Calu3 (cell line): ENCODE results near the gene HACE1. TPM values are rescaled to one million over a fixed set of nuclear protein-coding genes. Genes with fewer than 3 reads are reported as not detected.

Source experiments
- BruUV-seq: library from RNA; stranded (reverse); fragments of 400-500 nt; replicated peaks from 2 replicates; lab custom pipeline; 2021; lab: Mats Ljungman, UMichigan
- CTCF ChIA-PET: fragments of 300-600 bp; sonication (Branson Sonifier 250); formaldehyde crosslinking; loops from one replicate; lab custom pipeline; 2022; ENCODE audit warnings: antibody characterized with exemption; lab: Charles Lee
- DNase-seq: peaks from one replicate; pipeline ENCODE4 v3.0.0; 2022
- H3K27ac Mint-ChIP-seq: one replicate; pipeline ENCODE4 v1.8.0; 2022; ENCODE audit warnings: mixed read lengths; ENCODE audit not compliant: unreplicated experiment
- H3K27me3 Mint-ChIP-seq: one replicate; pipeline ENCODE4 v1.8.0; 2022; ENCODE audit warnings: mixed read lengths; ENCODE audit not compliant: unreplicated experiment
- H3K36me3 Mint-ChIP-seq: one replicate; pipeline ENCODE4 v1.8.0; 2022; ENCODE audit warnings: mild to moderate bottlenecking, moderate library complexity, mixed read lengths; ENCODE audit not compliant: insufficient read depth, unreplicated experiment
- H3K4me1 Mint-ChIP-seq: one replicate; pipeline ENCODE4 v1.8.0; 2022; ENCODE audit warnings: mild to moderate bottlenecking, low read depth, mixed read lengths; ENCODE audit not compliant: unreplicated experiment
- H3K4me3 Mint-ChIP-seq: one replicate; pipeline ENCODE4 v1.8.0; 2022; ENCODE audit warnings: mild to moderate bottlenecking, low read depth, moderate library complexity, mixed read lengths; ENCODE audit not compliant: unreplicated experiment
- H3K9me3 Mint-ChIP-seq: one replicate; pipeline ENCODE4 v1.8.0; 2022; ENCODE audit warnings: low read depth, mixed read lengths; ENCODE audit not compliant: unreplicated experiment
- CTCF ChIP-seq: fragments of 200-600 bp; IDR thresholded peaks from one replicate; pipeline ENCODE4 v1.8.0; 2022; ENCODE audit warnings: antibody characterized with exemption; ENCODE audit not compliant: unreplicated experiment
- intact Hi-C: fragments of 100-400 bp; cut with micrococcal nuclease; formaldehyde crosslinking; loops from one replicate; pipeline ENCODE4 v1.10.0; 2022; ENCODE audit not compliant: unreplicated experiment
- total RNA-seq: library from RNA; stranded (reverse); gene quantifications from 2 replicates; pipeline ENCODE4 v1.2.3, GENCODE V29; 2022

Gene HACE1
- total RNA-seq, 1 experiment from 2014 or later, result 12.5 TPM

GRCh38 chr6:104682722-104683643 is 176.7 kb downstream of the HACE1 start:
- Mint-ChIP-seq H3K27ac (no peak overlapping the region), H3K9me3 (peaks cover 3% of the 10 kb centered on the region), H3K36me3 (no peaks in the 10 kb centered on the region), H3K4me3 (no peak overlapping the region), H3K4me1 (no peaks in the 10 kb centered on the region), H3K27me3 (no peaks in the 10 kb centered on the region)
- BruUV-seq, result no TSS peak
- intact Hi-C loops, result loop anchor here (5.0 kb wide), 1 partner anchor 89 kb away; no protein-coding TSS in a partner anchor
- CTCF ChIA-PET, result no interaction called here
- peak; percentile 57 for DNase-seq
- peak; percentile 62 for TF ChIP-seq CTCF

- intact Hi-C loops, result loop anchor here (5.0 kb wide), 1 partner anchor 92 kb away; no protein-coding TSS in a partner anchor
- peaks cover 3% of the 10 kb centered on the region for H3K9me3 Mint-ChIP-seq
- no peaks in the 10 kb centered on the region for H3K4me1 Mint-ChIP-seq
- CTCF ChIA-PET, result no interaction called here
- H3K27ac Mint-ChIP-seq, result no peak overlapping the region
- no peaks in the 10 kb centered on the region for H3K27me3 Mint-ChIP-seq
- no TSS peak for BruUV-seq
- H3K36me3 Mint-ChIP-seq, result no peaks in the 10 kb centered on the region
- H3K4me3 Mint-ChIP-seq, result no peak overlapping the region
- no peak for DNase-seq
- no peak for TF ChIP-seq CTCF
These were observed 179.2 kb downstream of the HACE1 start for GRCh38 chr6:104680539-104680938.

- intact Hi-C loops, result loop anchor here (5.0 kb wide), 1 partner anchor 92 kb away; no protein-coding TSS in a partner anchor
- CTCF ChIA-PET, result no interaction called here
- Mint-ChIP-seq H3K36me3 (no peaks in the 10 kb centered on the region), H3K4me1 (no peaks in the 10 kb centered on the region), H3K27ac (no peak overlapping the region), H3K9me3 (peaks cover 6% of the 10 kb centered on the region), H3K4me3 (no peak overlapping the region), H3K27me3 (no peaks in the 10 kb centered on the region)
- no peak for DNase-seq
- BruUV-seq, result no TSS peak
- TF ChIP-seq CTCF, result no peak
These were observed 179.7 kb downstream of the HACE1 start for GRCh38 chr6:104679971-104680370.

Other genes with a start within 250 kb of the HACE1 start
- gene LIN28B, start 97.2 kb upstream of the HACE1 start, total RNA-seq, result not detected in 2 replicates